Tibial nerve (tissue), 4 donors: Measurements from ENCODE around the gene DENND4B. TPM values are rescaled to one million over a fixed set of nuclear protein-coding genes. Genes with fewer than 3 reads are reported as not detected.

Experiments used
- DNase-seq, 2 donors: peaks; one replicate each; pipeline ENCODE4 v3.0.0-alpha.2; 2019; ENCODE audit warnings: low spot score in 2 of 2
- H3K27ac ChIP-seq, 4 donors: fragments of 200-600 bp; sonication (generic) in 3 of 4; one replicate each; pipeline ENCODE4 v1.5.1; 2017 to 2019; ENCODE audit warnings: mild to moderate bottlenecking in 1 of 4
- H3K27me3 ChIP-seq, 2 donors: fragments of 200-600 bp; sonication (generic) in 1 of 2; one replicate each; pipeline versions ENCODE4 v1.5.1 to v1.6.0; 2017 to 2019
- H3K36me3 ChIP-seq, 3 donors: fragments of 200-600 bp; sonication (generic); one replicate each; pipeline ENCODE4 v1.5.1; 2018 to 2019
- H3K4me1 ChIP-seq, 4 donors: fragments of 200-600 bp; sonication (generic) in 3 of 4; one replicate each; pipeline ENCODE4 v1.5.1; 2017 to 2019
- H3K4me3 ChIP-seq, 4 donors: fragments of 200-600 bp; sonication (generic) in 3 of 4; one replicate each; pipeline ENCODE4 v1.5.1; 2017 to 2019; ENCODE audit warnings: mild to moderate bottlenecking in 1 of 4, moderate library complexity in 1 of 4
- H3K9me3 ChIP-seq, 4 donors: fragments of 200-600 bp; sonication (generic) in 3 of 4; one replicate each; pipeline ENCODE4 v1.5.1; 2017 to 2019
- EP300 ChIP-seq, 2 donors: sonication (generic); formaldehyde crosslinking; IDR thresholded peaks; one replicate each; pipeline ENCODE4 v1.6.1; 2017; ENCODE audit warnings: antibody characterized with exemption in 2 of 2, mild to moderate bottlenecking in 1 of 2
- POLR2A ChIP-seq, 2 donors: fragments of 450-650 bp; IDR thresholded peaks; one replicate each; pipeline ENCODE4 v1.6.1; 2017; ENCODE audit warnings: antibody characterized with exemption in 2 of 2, mild to moderate bottlenecking in 2 of 2, moderate library complexity in 2 of 2
- WGBS, 2 donors: methylation state at CpG; one replicate each; pipeline ENCODE4 v1.1.5; 2018; 5-methylcytosine and 5-hydroxymethylcytosine counted together
- total RNA-seq, 4 donors: library from RNA; depleted of rRNA; stranded (reverse); fragments of >200 nt; gene quantifications; one replicate each; pipeline ENCODE4 v1.1.0, GENCODE V29; 2016
- TF ChIP-seq, protein P1 (sequence below), 5 experiments: fragments of 200-600 bp in 3 of 5; fragments of 450-650 bp in 2 of 5; sonication (generic) in 3 of 5; IDR thresholded peaks; one replicate each; pipeline ENCODE4 v1.5.1; 2016 to 2019; ENCODE audit warnings: antibody characterized with exemption in 5 of 5, mild to moderate bottlenecking in 3 of 5, moderate library complexity in 2 of 5

DENND4B gene
- total RNA-seq, 4 donors from 2014 or later, result 42.8 to 78.0 (median 56.7) TPM

DNA sequence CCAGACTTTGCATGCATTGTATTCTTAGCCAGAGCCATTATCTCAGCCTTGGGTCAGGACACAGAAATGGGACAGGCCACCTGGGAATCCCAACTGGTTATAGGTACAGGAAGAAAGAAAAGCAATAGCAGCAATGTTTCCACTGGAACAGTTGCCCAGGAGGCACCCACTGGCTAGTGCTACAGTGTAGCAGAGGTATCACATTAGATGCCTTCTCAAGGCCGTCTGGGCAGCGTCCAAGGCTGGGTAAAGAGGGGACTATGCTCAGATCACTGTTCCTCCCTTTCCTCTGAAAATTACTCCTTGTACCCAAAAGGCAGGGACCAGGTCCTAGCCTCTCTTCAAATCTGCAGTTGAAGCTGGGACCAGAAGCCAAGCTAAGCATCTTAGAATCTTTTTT, 23.8 kb upstream of the DENND4B start:
- no peak for TF ChIP-seq EP300 (IDR thresholded peaks at IDR 0.05)
- TF ChIP-seq POLR2A (IDR thresholded peaks at IDR 0.05), result no peak
- TF ChIP-seq, protein P1, sequence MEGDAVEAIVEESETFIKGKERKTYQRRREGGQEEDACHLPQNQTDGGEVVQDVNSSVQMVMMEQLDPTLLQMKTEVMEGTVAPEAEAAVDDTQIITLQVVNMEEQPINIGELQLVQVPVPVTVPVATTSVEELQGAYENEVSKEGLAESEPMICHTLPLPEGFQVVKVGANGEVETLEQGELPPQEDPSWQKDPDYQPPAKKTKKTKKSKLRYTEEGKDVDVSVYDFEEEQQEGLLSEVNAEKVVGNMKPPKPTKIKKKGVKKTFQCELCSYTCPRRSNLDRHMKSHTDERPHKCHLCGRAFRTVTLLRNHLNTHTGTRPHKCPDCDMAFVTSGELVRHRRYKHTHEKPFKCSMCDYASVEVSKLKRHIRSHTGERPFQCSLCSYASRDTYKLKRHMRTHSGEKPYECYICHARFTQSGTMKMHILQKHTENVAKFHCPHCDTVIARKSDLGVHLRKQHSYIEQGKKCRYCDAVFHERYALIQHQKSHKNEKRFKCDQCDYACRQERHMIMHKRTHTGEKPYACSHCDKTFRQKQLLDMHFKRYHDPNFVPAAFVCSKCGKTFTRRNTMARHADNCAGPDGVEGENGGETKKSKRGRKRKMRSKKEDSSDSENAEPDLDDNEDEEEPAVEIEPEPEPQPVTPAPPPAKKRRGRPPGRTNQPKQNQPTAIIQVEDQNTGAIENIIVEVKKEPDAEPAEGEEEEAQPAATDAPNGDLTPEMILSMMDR (IDR thresholded peaks at IDR 0.05), result no peak
- Histone ChIP-seq H3K4me3 (no peak overlapping the region), H3K4me1 (peaks cover 0 to 27% (median 18%) of the 10 kb centered on the region in 4 donors), H3K9me3 (no peaks in the 10 kb centered on the region), H3K27ac (no peak overlapping the region), H3K27me3 (no peaks in the 10 kb centered on the region), H3K36me3 (peaks cover 0 to 34% (median 0%) of the 10 kb centered on the region in 3 donors)
- WGBS, 2 donors, result 88 to 89% methylated on average over 2 of the region's 2 CpGs
- DNase-seq, result no peak

DNA sequence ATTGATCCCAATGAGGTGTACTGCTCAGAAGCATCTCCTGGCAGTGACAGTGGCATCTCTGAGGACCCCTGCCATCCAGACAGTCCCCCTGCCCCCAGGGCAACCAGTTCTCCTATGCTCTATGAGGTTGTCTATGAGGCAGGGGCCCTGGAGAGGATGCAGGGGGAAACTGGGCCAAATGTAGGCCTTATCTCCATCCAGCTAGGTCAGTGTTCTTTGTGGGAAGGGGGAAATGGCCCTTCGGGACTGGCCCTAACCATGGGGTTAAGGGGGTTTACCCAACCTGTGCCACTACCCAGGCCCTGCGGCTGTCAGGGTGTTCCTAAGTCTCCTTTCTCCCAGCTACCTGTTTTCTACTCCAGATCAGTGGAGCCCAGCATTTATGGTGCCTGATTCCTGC, 22.5 kb upstream of the DENND4B start:
- Histone ChIP-seq H3K36me3 (peaks cover 0 to 21% (median 0%) of the 10 kb centered on the region in 3 donors), H3K9me3 (no peaks in the 10 kb centered on the region), H3K27me3 (no peaks in the 10 kb centered on the region), H3K4me1 (peaks cover 0 to 38% (median 23%) of the 10 kb centered on the region in 4 donors), H3K4me3 (no peak overlapping the region), H3K27ac (peak overlapping the region in 2 of 4 donors; percentile 94 to 95)
- TF ChIP-seq EP300 (IDR thresholded peaks at IDR 0.05) (no peak), POLR2A (IDR thresholded peaks at IDR 0.05) (no peak)
- TF ChIP-seq, protein P1 (IDR thresholded peaks at IDR 0.05), result no peak
- 95 to 100% methylated on average over 2 of the region's 2 CpGs for WGBS, 2 donors
- no peak for DNase-seq

DNA sequence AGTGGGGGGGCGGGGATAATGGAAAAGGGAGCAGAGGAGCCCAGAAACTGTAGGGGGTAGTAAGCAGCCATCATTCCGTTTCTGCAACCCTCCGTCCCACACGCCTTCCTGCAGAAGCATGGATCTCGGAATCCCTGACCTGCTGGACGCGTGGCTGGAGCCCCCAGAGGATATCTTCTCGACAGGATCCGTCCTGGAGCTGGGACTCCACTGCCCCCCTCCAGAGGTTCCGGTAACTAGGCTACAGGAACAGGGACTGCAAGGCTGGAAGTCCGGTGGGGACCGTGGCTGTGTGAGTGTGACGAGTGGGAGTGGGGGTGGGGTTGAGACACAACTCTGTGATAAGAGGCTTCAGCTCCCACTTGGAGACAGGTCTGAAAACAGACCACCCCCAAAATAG, 21.9 kb upstream of the DENND4B start:
- no peak for DNase-seq

DNA sequence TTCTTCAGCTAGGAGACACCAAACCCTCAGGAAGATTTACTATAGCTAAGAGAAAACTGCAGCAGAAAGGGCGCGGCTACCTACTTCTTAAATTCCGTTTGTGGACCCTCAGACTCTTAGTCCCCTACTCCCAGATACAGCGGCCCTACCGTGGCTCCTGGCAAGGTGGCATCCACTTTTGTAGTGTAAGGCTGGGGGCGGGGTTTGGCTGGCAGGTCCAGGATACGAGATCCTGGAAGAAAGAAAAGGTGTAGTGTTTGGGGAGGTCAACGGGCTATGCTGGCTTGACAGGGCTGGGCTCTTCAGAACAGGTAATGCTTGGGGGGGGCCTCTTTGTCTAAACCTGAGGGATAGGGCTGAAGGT, 21.5 kb upstream of the DENND4B start:
- WGBS, 2 donors, result 7% methylated on average over 8 of the region's 8 CpGs
- Histone ChIP-seq H3K9me3 (no peaks in the 10 kb centered on the region), H3K27ac (peak overlapping the region; percentile 81 to 95 (median 94)), H3K27me3 (no peaks in the 10 kb centered on the region), H3K4me3 (peak overlapping the region; percentile 49 to 90 (median 66)), H3K4me1 (peaks cover 0 to 40% (median 24%) of the 10 kb centered on the region in 4 donors), H3K36me3 (peaks cover 0 to 11% (median 0%) of the 10 kb centered on the region in 3 donors)
- no peak for DNase-seq
- TF ChIP-seq POLR2A (IDR thresholded peaks at IDR 0.05) (no peak), EP300 (IDR thresholded peaks at IDR 0.05) (no peak)
- TF ChIP-seq, protein P1 (IDR thresholded peaks at IDR 0.05), result no peak

More for the DNA sequence above, 21.9 kb upstream of the DENND4B start:
- 18 to 26% methylated on average over 12 to 13 of the region's 13 CpGs for WGBS, 2 donors
- peaks cover 0 to 40% (median 24%) of the 10 kb centered on the region in 4 donors for H3K4me1 ChIP-seq
- peak overlapping the region in 3 of 4 donors; percentile 94 to 95 (median 95) for H3K27ac ChIP-seq
- TF ChIP-seq, protein P1 (IDR thresholded peaks at IDR 0.05), result no peak
- H3K27me3 ChIP-seq, result no peaks in the 10 kb centered on the region
- H3K36me3 ChIP-seq, result peaks cover 0 to 15% (median 0%) of the 10 kb centered on the region in 3 donors
- H3K4me3 ChIP-seq, result peak overlapping the region in 3 of 4 donors; percentile 49 to 90 (median 69)
- no peaks in the 10 kb centered on the region for H3K9me3 ChIP-seq

DNA sequence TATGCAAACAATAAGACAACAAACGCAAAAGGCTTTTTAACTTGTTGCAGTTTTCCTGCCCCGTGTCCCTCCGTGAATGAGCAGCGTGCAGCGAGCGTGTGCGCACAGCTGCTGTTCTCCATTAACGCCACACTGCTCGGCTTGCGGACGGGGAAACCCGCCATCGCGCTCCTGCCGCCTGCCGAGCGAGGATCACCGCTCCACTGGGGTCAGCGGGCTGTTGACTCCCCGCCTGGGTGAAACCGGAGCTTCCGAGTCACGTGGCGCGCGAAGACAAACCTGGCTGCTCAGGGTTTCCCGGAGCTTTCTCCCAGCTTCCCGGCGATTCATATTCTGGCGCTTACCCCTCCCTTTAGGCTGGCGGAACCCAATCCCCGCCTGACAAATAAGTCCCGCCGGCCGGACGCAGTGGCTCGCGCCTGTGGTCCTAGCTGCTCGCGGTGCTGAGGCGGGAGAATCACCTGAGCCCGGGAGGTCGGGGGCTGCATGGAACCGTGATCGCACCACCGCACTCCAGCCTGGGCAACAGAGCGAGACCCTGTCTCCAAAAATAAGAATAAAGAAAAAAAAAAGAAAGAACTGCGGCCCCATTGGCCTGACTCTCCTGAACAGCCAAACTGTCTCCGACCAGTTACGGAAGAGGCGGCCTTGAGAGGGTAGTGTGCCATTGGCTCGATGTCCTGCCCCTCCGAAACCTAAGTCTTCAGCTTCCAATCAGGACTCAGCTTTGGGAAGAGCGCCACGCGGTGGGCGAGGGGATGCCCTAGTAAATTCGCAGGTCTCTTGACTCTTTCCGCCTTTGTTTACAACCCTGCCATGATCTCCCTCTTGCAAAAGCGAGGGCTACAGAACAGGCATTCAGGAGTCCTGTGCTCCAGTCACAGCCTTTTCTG, 20.8 kb upstream of the DENND4B start, which contains the start of gene CREB3L4:
Gene CREB3L4 (plus strand): TSS at position 796 of the 893 bp plus-strand sequence. CDS start 624 bp downstream, outside the sequence.
- peaks cover 0 to 5% (median 0%) of the 10 kb centered on the region in 3 donors for H3K36me3 ChIP-seq
- 0% methylated on average over 52 to 60 of the region's 60 CpGs for WGBS, 2 donors
- TF ChIP-seq POLR2A (IDR thresholded peaks at IDR 0.05), result peak in 1 of 2 donors; percentile 66
- TF ChIP-seq, protein P1 (IDR thresholded peaks at IDR 0.05), result peak in 4 of 5 experiments; percentile 29 to 64 (median 34)
- peak in 1 of 2 donors; percentile 89 for TF ChIP-seq EP300 (IDR thresholded peaks at IDR 0.05)
- DNase-seq, result peak; percentile 82 to 84
- H3K4me1 ChIP-seq, result peaks cover 0 to 46% (median 27%) of the 10 kb centered on the region in 4 donors
- H3K4me3 ChIP-seq, result peak within 1 kb of the TSS; percentile 49 to 90 (median 66)
- no peaks in the 10 kb centered on the region for H3K9me3 ChIP-seq
- H3K27me3 ChIP-seq, result no peaks in the 10 kb centered on the region
- peak within 1 kb of the TSS; percentile 81 to 95 (median 94) for H3K27ac ChIP-seq
